Measurements from ENCODE around the gene MAPK12. TPM values are rescaled to one million over a fixed set of nuclear protein-coding genes. Genes with fewer than 3 reads are reported as not detected.
A peak's percentile ranks its signal among the peaks of the same experiment; 100 is the strongest.

MAPK12 gene
- total and polyA plus RNA-seq, 2 experiments from 2014 or later, result 20.7 to 28.7 TPM

- TF ChIP-seq EZH2phosphoT487 (IDR thresholded peaks at IDR 0.05; ENCODE audit: insufficient read depth, low read depth) (no peak), EZH2 (IDR thresholded peaks at IDR 0.05; ENCODE audit: insufficient read depth, poor library complexity, severe bottlenecking) (no peak)
- H3K4me1 ChIP-seq (ENCODE audit: insufficient read depth), result peaks cover 7% of the 10 kb centered on the region
- H3K4me2 ChIP-seq (ENCODE audit: unreplicated experiment), result peak overlapping the region; percentile 86
- no peaks in the 10 kb centered on the region for H3K27me3 ChIP-seq (replicated peaks; ENCODE audit: insufficient read depth)
- H3K4me3 ChIP-seq, result peak overlapping the region; percentile 74
- H3K9ac ChIP-seq, result 0 out of 2 replicates have a peak overlapping the region, but pooled peaks have one; percentile 22
- no peak overlapping the region for H2AFZ ChIP-seq
- in situ Hi-C loops (cut with MboI), result loop anchor here (10.0 kb wide), 1 partner anchor 63 kb away; no protein-coding TSS in a partner anchor
- no peaks in the 10 kb centered on the region for H3K9me3 ChIP-seq (ENCODE audit: low read depth)
- H3K9me2 ChIP-seq (ENCODE audit: insufficient read depth), result no peaks in the 10 kb centered on the region
- H4K20me1 ChIP-seq (ENCODE audit: insufficient read depth), result no peaks in the 10 kb centered on the region
- no peak overlapping the region for H3K27ac ChIP-seq
- peaks cover 10% of the 10 kb centered on the region for H3F3A ChIP-seq (ENCODE audit: insufficient read depth)
- peaks cover 13% of the 10 kb centered on the region; the same call in 1 of the 2 replicates for H3K36me3 ChIP-seq (ENCODE audit: low read depth)
- WGBS, 2 experiments (ENCODE audit: low coverage in 1 of 2, low lambda C conversion rate in 2 of 2, missing lambda C conversion rate in 2 of 2), result 0 to 2% methylated on average over 18 to 40 of the region's 45 CpGs
- no peaks in the 10 kb centered on the region; the same call in 1 of the 2 replicates for H3K79me2 ChIP-seq (ENCODE audit: insufficient read depth)
- DNase-seq, result peak; percentile 77
Measured at GRCh38 chr22:50271519-50271970, 10.1 kb upstream of the MAPK12 start.

GRCh38 chr22:50270666-50271394 lies 9.3 kb upstream of the MAPK12 start:
- peak overlapping the region; percentile 86 for H3K4me2 ChIP-seq (ENCODE audit: unreplicated experiment)
- no peaks in the 10 kb centered on the region; the same call in 1 of the 2 replicates for H3K79me2 ChIP-seq (ENCODE audit: insufficient read depth)
- no peak overlapping the region for H3K27ac ChIP-seq
- H3K27me3 ChIP-seq (replicated peaks; ENCODE audit: insufficient read depth), result no peaks in the 10 kb centered on the region
- peak; percentile 82 for DNase-seq
- peak overlapping the region; percentile 43; the same call in 1 of the 2 replicates for H3K9ac ChIP-seq
- no peaks in the 10 kb centered on the region for H3K9me2 ChIP-seq (ENCODE audit: insufficient read depth)
- H4K20me1 ChIP-seq (ENCODE audit: insufficient read depth), result no peaks in the 10 kb centered on the region
- H2AFZ ChIP-seq, result 0 out of 2 replicates have a peak overlapping the region, but pooled peaks have one; percentile 8
- in situ Hi-C loops (cut with MboI), result loop anchor here (10.0 kb wide), 1 partner anchor 64 kb away; no protein-coding TSS in a partner anchor
- no peaks in the 10 kb centered on the region for H3K9me3 ChIP-seq (ENCODE audit: low read depth)
- WGBS, 2 experiments (ENCODE audit: low coverage in 1 of 2, low lambda C conversion rate in 2 of 2, missing lambda C conversion rate in 2 of 2), result 3 to 5% methylated on average over 47 to 53 of the region's 53 CpGs
- H3K36me3 ChIP-seq (ENCODE audit: low read depth), result peaks cover 11% of the 10 kb centered on the region; the same call in 1 of the 2 replicates
- H3K4me3 ChIP-seq, result peak overlapping the region; percentile 74
- H3K4me1 ChIP-seq (ENCODE audit: insufficient read depth), result peaks cover 7% of the 10 kb centered on the region
- peaks cover 8% of the 10 kb centered on the region; the same call in 1 of the 2 replicates for H3F3A ChIP-seq (ENCODE audit: insufficient read depth)
- TF ChIP-seq EZH2 (IDR thresholded peaks at IDR 0.05; ENCODE audit: insufficient read depth, poor library complexity, severe bottlenecking), result no peak
- no peak for TF ChIP-seq EZH2phosphoT487 (IDR thresholded peaks at IDR 0.05; ENCODE audit: insufficient read depth, low read depth)

GRCh38 chr22:50269970-50270665 lies 8.6 kb upstream of the MAPK12 start, which contains the start of gene MAPK11:
Gene MAPK11, minus strand, starts transcription at chr22:50270380. Its CDS starts 88 bp downstream, at chr22:50270292.
- no peaks in the 10 kb centered on the region; the same call in 1 of the 2 replicates for H3K79me2 ChIP-seq (ENCODE audit: insufficient read depth)
- no peak within 1 kb of the TSS for H3K27ac ChIP-seq
- H2AFZ ChIP-seq, result 0 out of 2 replicates have a peak within 1 kb of the TSS, but pooled peaks have one; percentile 8

GRCh38 chr22:50269573-50269969 lies 8.1 kb upstream of the MAPK12 start:
- Histone ChIP-seq H3K9me2 (ENCODE audit: insufficient read depth) (no peaks in the 10 kb centered on the region), H3K9me3 (ENCODE audit: low read depth) (no peaks in the 10 kb centered on the region), H3K4me2 (ENCODE audit: unreplicated experiment) (peak overlapping the region; percentile 78), H2AFZ (no peak overlapping the region), H3F3A (ENCODE audit: insufficient read depth) (no peaks in the 10 kb centered on the region), H3K4me1 (ENCODE audit: insufficient read depth) (peaks cover 7% of the 10 kb centered on the region), H3K9ac (peak overlapping the region; percentile 47; the same call in 1 of the 2 replicates), H3K36me3 (ENCODE audit: low read depth) (peaks cover 3% of the 10 kb centered on the region; the same call in 1 of the 2 replicates), H4K20me1 (ENCODE audit: insufficient read depth) (no peaks in the 10 kb centered on the region), H3K27ac (no peak overlapping the region), H3K4me3 (peak overlapping the region; percentile 74), H3K27me3 (replicated peaks; ENCODE audit: insufficient read depth) (no peaks in the 10 kb centered on the region), H3K79me2 (ENCODE audit: insufficient read depth) (no peaks in the 10 kb centered on the region)
- in situ Hi-C loops (cut with MboI), result no loop called here
- DNase-seq, result no peak
- TF ChIP-seq EZH2phosphoT487 (IDR thresholded peaks at IDR 0.05; ENCODE audit: insufficient read depth, low read depth) (no peak), EZH2 (IDR thresholded peaks at IDR 0.05; ENCODE audit: insufficient read depth, poor library complexity, severe bottlenecking) (no peak)
- WGBS, 2 experiments (ENCODE audit: low coverage in 1 of 2, low lambda C conversion rate in 2 of 2, missing lambda C conversion rate in 2 of 2), result 13 to 21% methylated on average over 14 to 18 of the region's 18 CpGs

More at GRCh38 chr22:50269970-50270665, 8.6 kb upstream of the MAPK12 start, which contains the start of gene MAPK11:
- Histone ChIP-seq H3K27me3 (replicated peaks; ENCODE audit: insufficient read depth) (no peaks in the 10 kb centered on the region), H3K36me3 (ENCODE audit: low read depth) (peaks cover 6% of the 10 kb centered on the region; the same call in 1 of the 2 replicates), H3K4me1 (ENCODE audit: insufficient read depth) (peaks cover 7% of the 10 kb centered on the region), H4K20me1 (ENCODE audit: insufficient read depth) (no peaks in the 10 kb centered on the region), H3K9me2 (ENCODE audit: insufficient read depth) (no peaks in the 10 kb centered on the region), H3K4me2 (ENCODE audit: unreplicated experiment) (peak within 1 kb of the TSS; percentile 86), H3K9ac (peak within 1 kb of the TSS; percentile 47; the same call in 1 of the 2 replicates), H3F3A (ENCODE audit: insufficient read depth) (peaks cover 3% of the 10 kb centered on the region; the same call in 1 of the 2 replicates), H3K4me3 (peak within 1 kb of the TSS; percentile 74), H3K9me3 (ENCODE audit: low read depth) (no peaks in the 10 kb centered on the region)
- peak; percentile 73 for DNase-seq
- in situ Hi-C loops (cut with MboI), result loop anchor here (10.0 kb wide), 1 partner anchor 65 kb away; no protein-coding TSS in a partner anchor
- no peak for TF ChIP-seq EZH2 (IDR thresholded peaks at IDR 0.05; ENCODE audit: insufficient read depth, poor library complexity, severe bottlenecking)
- no peak for TF ChIP-seq EZH2phosphoT487 (IDR thresholded peaks at IDR 0.05; ENCODE audit: insufficient read depth, low read depth)
- WGBS, 2 experiments (ENCODE audit: low coverage in 1 of 2, low lambda C conversion rate in 2 of 2, missing lambda C conversion rate in 2 of 2), result 1% methylated on average over 12 to 56 of the region's 92 CpGs

Data from GM23248 (cell line).